ENCODE results near the gene SHCBP1L. TPM values are rescaled to one million over a fixed set of nuclear protein-coding genes. Genes with fewer than 3 reads are reported as not detected.
"Not testable (repeated sequence)": the region's sequence is repeated elsewhere in the genome, so short reads cannot be mapped to it uniquely, and the experiment has no call there.

Gene SHCBP1L
- total RNA-seq, 4 donors from 2014 or later = 1.3 TPM; not detected in 3

- Histone ChIP-seq H3K4me1 (peaks cover 0 to 12% (median 6%) of the 10 kb centered on the region in 4 donors), H3K4me3 (no peak overlapping the region), H3K36me3 (no peaks in the 10 kb centered on the region), H3K27me3 (peaks cover 0 to 14% of the 10 kb centered on the region in 2 donors), H3K9me3 (no peaks in the 10 kb centered on the region), H3K27ac (no peak overlapping the region)
- WGBS, 2 donors = 91 to 96% methylated on average over 7 to 9 of the region's 9 CpGs
- TF ChIP-seq POLR2A (IDR thresholded peaks at IDR 0.05) (no peak), CTCF (IDR thresholded peaks at IDR 0.05) (no peak), EP300 (IDR thresholded peaks at IDR 0.05) (no peak)
- DNase-seq (ENCODE audit: low spot score in 2 of 2) = no peak
Observed at GRCh38 chr1:182955596-182956588, 2.9 kb upstream of the SHCBP1L start.

- Histone ChIP-seq H3K36me3 (no peaks in the 10 kb centered on the region), H3K27ac (no peak overlapping the region), H3K4me3 (no peak overlapping the region), H3K27me3 (peaks cover 0 to 14% of the 10 kb centered on the region in 2 donors), H3K9me3 (no peaks in the 10 kb centered on the region), H3K4me1 (peaks cover 0 to 12% (median 6%) of the 10 kb centered on the region in 4 donors)
- DNase-seq (ENCODE audit: low spot score in 2 of 2) = no peak
- WGBS, 2 donors = 56 to 67% methylated on average over 3 of the region's 3 CpGs
- no peak for TF ChIP-seq CTCF (IDR thresholded peaks at IDR 0.05)
- no peak for TF ChIP-seq POLR2A (IDR thresholded peaks at IDR 0.05)
- TF ChIP-seq EP300 (IDR thresholded peaks at IDR 0.05) = no peak
Observed at GRCh38 chr1:182953826-182954225, 860 bp upstream of the SHCBP1L start.

GRCh38 chr1:182943336-182943735, 9.6 kb downstream of the SHCBP1L start:
- not testable (repeated sequence) for H3K4me3 ChIP-seq; H3K4me1 ChIP-seq; H3K27ac ChIP-seq; DNase-seq (ENCODE audit: low spot score in 2 of 2); H3K36me3 ChIP-seq; H3K9me3 ChIP-seq
- 95 to 96% methylated on average over 6 of the region's 6 CpGs for WGBS, 2 donors
- H3K27me3 ChIP-seq = peaks cover 0 to 27% of the 10 kb centered on the region in 2 donors

GRCh38 chr1:182942145-182942544, 10.8 kb downstream of the SHCBP1L start:
- peak overlapping the region in 1 of 4 donors; percentile 5 for H3K4me3 ChIP-seq
- not testable (repeated sequence) for H3K27ac ChIP-seq; DNase-seq (ENCODE audit: low spot score in 2 of 2); H3K36me3 ChIP-seq; H3K4me1 ChIP-seq; H3K9me3 ChIP-seq
- 21 to 27% methylated on average over 25 of the region's 25 CpGs for WGBS, 2 donors
- peaks cover 0 to 27% of the 10 kb centered on the region in 2 donors for H3K27me3 ChIP-seq

GRCh38 chr1:182939413-182939812, 13.6 kb downstream of the SHCBP1L start:
- Histone ChIP-seq H3K36me3 (no peaks in the 10 kb centered on the region), H3K4me3 (no peak overlapping the region), H3K27ac (no peak overlapping the region), H3K27me3 (peaks cover 0 to 27% of the 10 kb centered on the region in 2 donors), H3K9me3 (peaks cover 0 to 26% (median 4%) of the 10 kb centered on the region in 4 donors), H3K4me1 (no peaks in the 10 kb centered on the region)
- TF ChIP-seq EP300 (IDR thresholded peaks at IDR 0.05) (no peak), POLR2A (IDR thresholded peaks at IDR 0.05) (no peak), CTCF (IDR thresholded peaks at IDR 0.05) (no peak)
- DNase-seq (ENCODE audit: low spot score in 2 of 2) = no peak
- WGBS, 2 donors = 95 to 96% methylated on average over 2 of the region's 2 CpGs

GRCh38 chr1:182935716-182936115, 17.2 kb downstream of the SHCBP1L start:
- H3K4me3 ChIP-seq = no peak overlapping the region
- DNase-seq (ENCODE audit: low spot score in 2 of 2) = no peak
- H3K9me3 ChIP-seq = peaks cover 0 to 26% (median 4%) of the 10 kb centered on the region in 4 donors
- TF ChIP-seq CTCF (IDR thresholded peaks at IDR 0.05) (no peak), POLR2A (IDR thresholded peaks at IDR 0.05) (no peak), EP300 (IDR thresholded peaks at IDR 0.05) (no peak)
- H3K36me3 ChIP-seq = no peaks in the 10 kb centered on the region
- H3K27ac ChIP-seq = no peak overlapping the region
- no peaks in the 10 kb centered on the region for H3K4me1 ChIP-seq
- peaks cover 0 to 2% of the 10 kb centered on the region in 2 donors for H3K27me3 ChIP-seq
